Measurements from ENCODE around the gene TP53TG3D.
"Not testable (repeated sequence)": the region's sequence is repeated elsewhere in the genome, so short reads cannot be mapped to it uniquely, and the experiment has no call there.

GRCh38 chr16:32252986-32253385 lies at the start of gene TP53TG3D:
- TF ChIP-seq POLR2AphosphoS5 (IDR thresholded peaks at IDR 0.05; ENCODE audit: low read depth); CTCF (conservative IDR thresholded peaks at IDR 0.05; ENCODE audit: low read depth in 2 of 2); STAT1 (IDR thresholded peaks at IDR 0.05; ENCODE audit: unreplicated experiment); EZH2phosphoT487 (IDR thresholded peaks at IDR 0.05; ENCODE audit: unreplicated experiment); CREB1 (CRISPR knock-in tag; IDR thresholded peaks at IDR 0.05; ENCODE audit: low read depth); REST (IDR thresholded peaks at IDR 0.05; ENCODE audit: unreplicated experiment); JUNB (IDR thresholded peaks at IDR 0.05; ENCODE audit: unreplicated experiment); EZH2 (IDR thresholded peaks at IDR 0.05; ENCODE audit: low read depth, unreplicated experiment); NANOG (IDR thresholded peaks at IDR 0.05; ENCODE audit: borderline replicate concordance); ETS1 (IDR thresholded peaks at IDR 0.05); ZNF331 (CRISPR knock-in tag; IDR thresholded peaks at IDR 0.05; ENCODE audit: low read depth); ZNF114 (CRISPR knock-in tag; IDR thresholded peaks at IDR 0.05); ZNF462 (CRISPR knock-in tag; IDR thresholded peaks at IDR 0.05): not testable (repeated sequence)

Measured in GM23338 (cell line).